Brain microvascular endothelial cell (primary cell): Measurements from ENCODE around the gene PRDM2.

Source experiments
- DNase-seq: peaks from one replicate; pipeline ENCODE4 v3.0.0-alpha.2; 2020
- H3K27ac ChIP-seq: fragments of 250-450 bp; sonication (Bioruptor Pico); 2 replicates; pipeline ENCODE4 v1.5.1; 2020; ENCODE audit warnings: mild to moderate bottlenecking, moderate library complexity
- H3K27me3 ChIP-seq: fragments of 250-450 bp; sonication (Bioruptor Pico); replicated peaks from 2 replicates; pipeline ENCODE4 v1.5.1; 2020; ENCODE audit warnings: mild to moderate bottlenecking
- H3K36me3 ChIP-seq: fragments of 250-450 bp; sonication (Bioruptor Pico); replicated peaks from 2 replicates; pipeline ENCODE4 v1.5.1; 2020; ENCODE audit warnings: mild to moderate bottlenecking
- H3K4me3 ChIP-seq: 2 replicates; pipeline ENCODE4 v1.5.1; 2011; ENCODE audit warnings: low read depth, mild to moderate bottlenecking, control low read depth, low read length, moderate library complexity
- CTCF ChIP-seq: IDR thresholded peaks from 2 replicates; pipeline ENCODE4 v1.5.1; 2011; ENCODE audit warnings: low read depth, mild to moderate bottlenecking, moderate library complexity, low read length, control low read depth, inconsistent platforms; ENCODE audit errors: missing control alignments
- in situ Hi-C: cut with HindIII; loops from 2 replicates; pipeline ENCODE4 v1.10.0; 2017; ENCODE audit warnings: low sequenced_read_pairs, low pct_ligation_motif_present

PRDM2 gene

GRCh38 chr1:13801232-13801631 lies 101.2 kb downstream of the PRDM2 start:
- Histone ChIP-seq H3K27me3 (no peaks in the 10 kb centered on the region), H3K27ac (no peak overlapping the region), H3K4me3 (no peak overlapping the region), H3K36me3 (no peaks in the 10 kb centered on the region)
- DNase-seq = no peak
- no peak for TF ChIP-seq CTCF
- in situ Hi-C loops = no loop called here

- H3K36me3 ChIP-seq = no peaks in the 10 kb centered on the region
- DNase-seq = no peak
- no peak for TF ChIP-seq CTCF
- in situ Hi-C loops = no loop called here
- H3K27me3 ChIP-seq = no peaks in the 10 kb centered on the region
- no peak overlapping the region for H3K27ac ChIP-seq
- H3K4me3 ChIP-seq = no peak overlapping the region
Observed at GRCh38 chr1:13801655-13802486, 101.9 kb downstream of the PRDM2 start.

- no peak for DNase-seq
- no peak for TF ChIP-seq CTCF
Observed at GRCh38 chr1:13802782-13803545, 103.0 kb downstream of the PRDM2 start.

GRCh38 chr1:13803546-13804239 lies 103.7 kb downstream of the PRDM2 start:
- DNase-seq = no peak
- Histone ChIP-seq H3K27me3 (no peaks in the 10 kb centered on the region), H3K36me3 (no peaks in the 10 kb centered on the region), H3K27ac (no peak overlapping the region), H3K4me3 (no peak overlapping the region)
- no peak for TF ChIP-seq CTCF
- in situ Hi-C loops = no loop called here

More at GRCh38 chr1:13802782-13803545, 103.0 kb downstream of the PRDM2 start:
- no peak overlapping the region for H3K27ac ChIP-seq
- no peaks in the 10 kb centered on the region for H3K27me3 ChIP-seq
- no peak overlapping the region for H3K4me3 ChIP-seq
- in situ Hi-C loops = no loop called here
- H3K36me3 ChIP-seq = no peaks in the 10 kb centered on the region

- no peak for TF ChIP-seq CTCF
- in situ Hi-C loops = no loop called here
- Histone ChIP-seq H3K4me3 (no peak overlapping the region), H3K36me3 (no peaks in the 10 kb centered on the region), H3K27ac (no peak overlapping the region), H3K27me3 (no peaks in the 10 kb centered on the region)
- DNase-seq = no peak
Observed at GRCh38 chr1:13804240-13804633, 104.2 kb downstream of the PRDM2 start.
